Femur (tissue), 1 donor: ENCODE data around the gene FSD2.
"Not testable (repeated sequence)": the region's sequence is repeated elsewhere in the genome, so short reads cannot be mapped to it uniquely, and the experiment has no call there.

Experiments used
- DNase-seq: peaks from one replicate; pipeline ENCODE4 v3.0.0-alpha.2; 2017

The FSD2 gene

DNA sequence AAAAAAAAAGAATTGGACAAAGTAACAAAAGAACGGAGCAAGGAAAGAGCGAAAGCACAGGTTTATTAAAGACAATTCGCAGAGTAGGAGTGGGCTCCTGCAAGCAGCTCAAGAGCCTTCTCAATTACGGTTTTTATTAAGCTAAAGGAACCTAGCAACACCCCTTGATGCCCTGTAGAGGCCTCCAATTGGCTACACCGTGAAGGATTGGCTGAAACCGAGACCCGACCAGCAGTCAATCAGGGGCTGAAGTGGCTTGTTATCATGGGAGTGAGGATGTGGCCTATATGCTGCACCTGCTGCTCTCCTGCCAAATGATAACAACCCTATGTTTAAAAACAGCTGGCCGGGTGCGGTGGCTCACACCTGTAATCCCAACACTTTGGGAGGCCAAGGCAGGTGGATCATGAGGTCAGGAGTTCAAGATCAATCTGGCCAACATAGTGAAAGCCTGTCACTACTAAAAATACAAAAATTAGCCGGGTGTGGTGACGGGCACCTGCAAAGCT, 75.8 kb downstream of the FSD2 start:
- DNase-seq, result no peak

DNA sequence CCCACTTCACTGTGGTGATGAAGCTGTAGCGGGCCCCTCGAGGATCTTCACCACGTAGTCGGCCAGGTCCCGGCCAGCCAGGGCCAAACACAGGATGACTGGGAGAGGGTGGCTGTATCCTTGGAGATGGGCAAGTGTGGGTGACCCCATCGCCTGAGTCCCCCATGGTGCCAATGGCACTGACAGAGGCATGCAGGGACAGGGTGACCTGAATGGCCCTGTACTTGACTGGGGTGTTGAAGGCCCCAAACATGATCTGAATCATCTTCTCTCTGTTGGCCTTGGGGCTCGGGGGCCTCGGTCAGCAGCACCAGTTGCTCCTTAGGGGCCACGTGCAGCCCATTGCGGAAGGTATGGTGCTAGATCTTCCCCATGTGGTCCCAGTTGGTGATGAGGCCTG, 79.1 kb downstream of the FSD2 start:
- DNase-seq, result no peak

DNA sequence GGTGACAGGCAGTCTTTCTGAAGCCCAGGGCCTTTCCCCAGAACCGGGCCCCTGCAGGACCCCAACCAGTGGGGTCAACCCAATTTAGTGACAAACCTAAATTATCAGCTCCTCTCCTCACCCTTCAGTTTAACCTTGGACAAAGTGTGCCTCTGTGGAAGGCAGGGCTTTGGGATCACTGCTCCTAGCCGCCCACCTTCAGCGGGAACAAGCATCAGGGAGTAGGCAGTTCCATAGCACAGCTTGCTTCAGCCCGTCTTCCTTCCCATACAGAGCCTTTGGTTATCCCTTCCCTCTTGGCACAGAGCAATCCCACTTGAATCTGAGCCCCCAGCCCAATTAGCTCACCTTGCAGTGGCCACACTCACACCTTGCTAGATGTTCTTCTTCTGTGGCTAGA, 90.9 kb downstream of the FSD2 start:
- no peak for DNase-seq

DNA sequence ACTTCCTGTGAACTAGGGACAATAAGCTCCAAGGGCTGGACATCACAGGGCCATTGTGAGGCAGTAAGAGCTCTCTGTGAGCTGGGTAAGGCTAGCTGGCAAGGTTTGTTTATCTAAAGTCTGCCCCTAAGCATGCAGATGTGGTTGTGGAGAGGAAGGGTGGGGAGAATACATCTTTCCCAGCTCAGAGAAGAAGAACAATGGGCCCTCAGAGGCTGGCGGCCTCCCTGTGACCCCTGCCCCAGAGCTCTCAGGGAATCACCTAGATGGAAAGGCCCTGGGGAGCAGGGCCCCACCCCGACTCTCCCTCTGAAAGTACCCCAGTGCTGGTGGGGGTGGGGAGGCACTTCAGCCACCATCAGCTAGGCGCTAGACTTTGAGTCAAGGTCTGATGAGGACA, 91.9 kb downstream of the FSD2 start:
- DNase-seq, result no peak

DNA sequence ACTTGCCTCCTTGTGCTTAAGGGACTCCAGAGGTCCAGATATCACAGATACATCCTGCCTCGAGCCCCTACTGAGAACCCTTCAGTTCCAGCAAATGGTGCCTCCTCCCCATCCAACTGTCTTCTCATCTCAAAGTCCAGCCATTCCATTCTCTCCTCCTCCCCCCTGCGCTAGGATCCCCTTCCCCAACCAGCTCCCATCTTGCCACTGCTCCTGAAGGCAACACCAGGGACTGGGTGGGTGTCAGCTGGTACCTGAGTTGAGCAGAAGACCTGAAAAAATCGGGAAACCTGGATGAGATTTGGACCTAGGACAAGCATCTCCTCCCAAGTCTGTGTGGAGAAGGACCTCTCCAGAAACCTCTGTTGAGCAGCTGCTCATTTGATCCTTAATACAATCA, 93.8 kb downstream of the FSD2 start:
- no peak for DNase-seq

DNA sequence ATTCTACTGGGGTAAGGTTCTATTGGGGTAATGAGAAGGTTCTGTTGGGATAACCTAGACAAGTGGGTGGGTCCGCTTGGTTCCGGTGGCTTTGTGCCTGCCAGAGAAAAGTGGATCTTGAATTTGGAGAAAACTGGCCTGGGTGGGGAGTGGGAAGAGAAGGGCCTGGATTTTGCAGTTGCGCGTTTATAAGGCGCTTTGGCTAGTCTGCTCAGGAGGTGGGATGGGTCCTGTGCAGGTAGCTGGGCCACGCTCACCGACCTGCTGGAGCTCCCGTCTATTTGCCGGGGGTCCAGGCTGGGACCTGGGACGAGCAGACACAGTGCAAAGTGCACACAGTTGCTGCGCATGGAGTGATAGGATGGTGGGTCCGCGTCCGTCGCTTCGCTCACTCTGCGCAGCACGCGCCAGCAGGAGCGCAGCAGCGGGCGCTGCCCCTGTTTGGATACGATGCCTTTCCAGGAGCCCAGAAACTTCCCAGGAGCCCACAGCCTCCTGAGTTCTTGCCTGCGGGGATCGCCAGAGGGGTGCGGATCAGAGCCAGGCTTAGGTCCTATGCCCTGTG, 94.9 kb downstream of the FSD2 start:
- DNase-seq, result no peak

DNA sequence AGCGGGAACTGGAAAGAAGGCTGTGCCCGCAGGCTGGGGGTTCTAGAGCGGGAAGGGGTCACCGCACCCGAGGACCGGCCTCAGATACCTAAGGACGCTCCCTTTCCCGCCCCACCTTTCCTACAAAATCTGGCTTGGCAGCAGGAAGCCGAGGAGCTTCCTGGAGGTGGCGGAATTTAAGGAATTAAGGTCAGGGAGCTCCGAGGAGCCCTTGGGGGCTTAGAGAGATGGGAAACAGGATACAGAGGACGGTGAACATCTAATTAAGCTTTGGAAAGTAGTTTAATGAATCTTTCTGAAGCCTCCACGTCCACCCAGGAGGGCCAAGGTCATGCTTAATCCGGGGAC, 95.7 kb downstream of the FSD2 start:
- DNase-seq, result no peak

DNA sequence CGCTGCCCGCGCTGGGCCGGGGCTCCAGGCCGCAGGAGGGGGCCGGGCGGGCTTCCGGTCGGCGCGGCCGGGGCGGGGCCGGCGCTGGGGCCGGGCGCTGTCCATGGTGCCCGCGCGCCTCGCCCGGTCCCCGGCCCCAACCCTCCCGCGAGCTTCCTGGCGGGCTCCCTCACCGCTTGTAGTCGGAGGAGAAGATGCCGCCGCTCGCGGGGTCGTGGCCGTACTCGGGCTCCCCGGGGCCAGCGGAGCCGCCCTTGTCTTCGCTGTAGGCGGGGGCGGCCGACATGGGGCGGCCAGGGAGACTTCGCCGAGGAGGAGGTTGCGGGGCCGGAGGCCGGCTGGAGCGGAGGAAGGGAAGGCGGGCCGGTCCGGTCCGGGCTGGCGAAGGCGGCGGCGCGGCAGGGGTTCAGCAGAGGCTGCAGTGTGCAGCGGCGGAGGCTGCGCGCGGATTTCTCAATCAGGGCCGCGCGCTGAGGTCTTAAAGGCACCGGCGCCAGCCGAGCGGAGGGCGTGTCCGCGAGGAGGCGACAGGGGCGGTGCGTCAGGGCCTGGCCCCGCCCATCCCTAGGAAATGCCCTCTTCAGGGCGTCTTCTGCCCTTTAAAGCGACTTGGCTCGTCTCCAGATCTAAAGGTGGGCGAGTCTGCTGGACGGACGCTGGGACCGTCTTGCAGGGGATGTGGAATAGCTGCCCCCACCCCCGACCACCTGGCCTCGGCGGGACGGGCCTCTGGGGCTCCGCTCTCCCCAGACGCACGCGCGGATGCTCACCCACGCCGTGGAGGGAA, 96.3 kb downstream of the FSD2 start, which contains the start of gene AP3B2:
AP3B2 (minus strand) TSS at position 455 of the 787 bp plus-strand sequence; CDS start at position 286, 169 bp downstream.
- peak; percentile 67 for DNase-seq

DNA sequence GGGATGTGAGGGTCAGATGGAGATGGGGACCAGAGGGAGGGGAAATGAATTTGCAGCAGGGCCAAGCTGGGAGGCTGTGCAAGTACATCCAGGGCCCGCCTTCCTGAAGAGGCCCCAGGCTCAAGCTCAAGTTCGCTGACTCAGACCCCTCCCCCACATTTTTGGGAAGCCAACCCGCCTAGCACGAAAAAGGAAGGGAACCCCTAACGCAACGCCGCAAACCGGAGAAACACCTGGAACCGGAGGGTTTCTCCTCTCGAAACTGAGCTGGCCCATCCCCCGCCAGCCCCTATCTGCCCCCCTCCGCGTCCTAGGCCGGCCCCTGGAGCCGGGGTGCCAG, 96.8 kb downstream of the FSD2 start:
- no peak for DNase-seq

DNA sequence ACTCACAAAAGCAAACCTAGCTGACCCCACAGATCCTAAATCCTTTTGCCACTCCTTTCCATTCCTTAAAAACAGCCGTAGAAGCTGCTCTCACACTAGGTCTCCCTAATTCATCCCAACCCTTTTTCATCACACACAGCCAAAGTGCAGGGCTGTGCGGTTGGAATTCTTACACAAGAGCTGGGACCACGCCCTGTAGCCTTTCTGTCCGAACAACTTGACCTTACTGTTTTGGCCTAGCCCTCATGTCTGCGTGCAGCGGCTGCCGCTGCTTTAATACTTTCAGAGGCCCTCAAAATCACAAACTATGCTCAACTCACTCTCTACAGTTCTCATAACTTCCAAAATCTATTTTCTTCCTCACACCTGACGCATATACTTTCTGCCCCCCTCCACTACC, 100.0 kb downstream of the FSD2 start:
- DNase-seq, result not testable (repeated sequence)
